ENCODE measurements around the gene TFCP2L1. TPM values are rescaled to one million over a fixed set of nuclear protein-coding genes. Genes with fewer than 3 reads are reported as not detected.

TFCP2L1 gene
- total RNA-seq, 1 experiment from 2014 or later, result 2.4 TPM

DNA sequence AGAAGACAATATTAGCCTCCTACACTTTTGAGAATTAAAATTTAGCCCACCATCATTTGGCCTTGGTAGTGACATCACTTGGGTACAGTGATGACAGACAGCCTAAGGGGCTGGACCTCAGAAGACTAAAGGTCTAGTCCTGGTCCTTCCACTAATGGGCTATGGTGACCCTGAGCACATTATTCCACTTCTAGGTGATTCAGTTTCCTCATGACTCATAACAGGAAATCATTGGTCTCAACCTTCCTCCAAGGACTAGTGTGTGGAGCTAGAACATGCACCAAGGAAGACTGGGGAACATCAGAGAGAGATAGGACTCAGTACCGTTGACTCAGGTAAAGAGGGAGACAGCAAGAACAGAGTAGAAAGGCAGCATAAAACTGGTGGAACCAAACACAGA, 64.0 kb downstream of the TFCP2L1 start:
- H3K27ac ChIP-seq (ENCODE audit: low read length), result no peak overlapping the region
- POLR2A ChIA-PET (ENCODE audit: unreplicated experiment), result no interaction called here
- intact Hi-C loops (cut with micrococcal nuclease), result no loop called here
- no peaks in the 10 kb centered on the region for H3K4me1 ChIP-seq (ENCODE audit: insufficient read depth, low read length)
- no peak overlapping the region for H3K4me3 ChIP-seq (ENCODE audit: low read length)
- H3K9me2 ChIP-seq (replicated peaks; ENCODE audit: low read length), result no peaks in the 10 kb centered on the region
- no TSS peak for BruUV-seq (replicated peaks)
- ATAC-seq (peak; percentile 90), DNase-seq (peak; percentile 68)
- no peak for TF ChIP-seq EZH2phosphoT487 (IDR thresholded peaks at IDR 0.05; ENCODE audit: borderline replicate concordance, low read length)
- no peak for TF ChIP-seq CTCF (conservative IDR thresholded peaks at IDR 0.05; ENCODE audit: low read depth, low read length)
- no peak for TF ChIP-seq EZH2 (IDR thresholded peaks at IDR 0.05; ENCODE audit: low read length, unreplicated experiment)
- H3K9me3 ChIP-seq (ENCODE audit: low read length), result no peaks in the 10 kb centered on the region
- no peaks in the 10 kb centered on the region for H3K36me3 ChIP-seq (ENCODE audit: low read depth, low read length)
- H3F3A ChIP-seq (ENCODE audit: low read length, unreplicated experiment), result no peaks in the 10 kb centered on the region
- H4K20me1 ChIP-seq (ENCODE audit: low read length), result no peaks in the 10 kb centered on the region
- H3K27me3 ChIP-seq (ENCODE audit: low read length), result no peaks in the 10 kb centered on the region
- H3K4me2 ChIP-seq (ENCODE audit: low read length), result no peak overlapping the region
- CTCF ChIA-PET, result interaction anchor here (0.7 kb wide), 1 partner anchor 93 kb away, joined by 6 read pairs; no protein-coding TSS in a partner anchor
- no peak overlapping the region for H2AFZ ChIP-seq (ENCODE audit: low read length)
- no peak overlapping the region for H3K9ac ChIP-seq (ENCODE audit: low read length)
- no peaks in the 10 kb centered on the region for H3K79me2 ChIP-seq (ENCODE audit: low read length)

- Histone ChIP-seq H3K27ac (ENCODE audit: low read length) (no peak overlapping the region), H4K20me1 (ENCODE audit: low read length) (no peaks in the 10 kb centered on the region), H3K27me3 (ENCODE audit: low read length) (no peaks in the 10 kb centered on the region), H3K4me3 (ENCODE audit: low read length) (no peak overlapping the region), H3K9me3 (ENCODE audit: low read length) (no peaks in the 10 kb centered on the region), H3K4me2 (ENCODE audit: low read length) (no peak overlapping the region), H3K9ac (ENCODE audit: low read length) (no peak overlapping the region), H3K9me2 (replicated peaks; ENCODE audit: low read length) (no peaks in the 10 kb centered on the region), H3K36me3 (ENCODE audit: low read depth, low read length) (no peaks in the 10 kb centered on the region), H2AFZ (ENCODE audit: low read length) (no peak overlapping the region), H3K4me1 (ENCODE audit: insufficient read depth, low read length) (no peaks in the 10 kb centered on the region), H3K79me2 (ENCODE audit: low read length) (no peaks in the 10 kb centered on the region), H3F3A (ENCODE audit: low read length, unreplicated experiment) (no peaks in the 10 kb centered on the region)
- no TSS peak for BruUV-seq (replicated peaks)
- POLR2A ChIA-PET (ENCODE audit: unreplicated experiment), result no interaction called here
- ATAC-seq (no peak), DNase-seq (no peak)
- intact Hi-C loops (cut with micrococcal nuclease), result no loop called here
- CTCF ChIA-PET, result no interaction called here
- TF ChIP-seq CTCF (conservative IDR thresholded peaks at IDR 0.05; ENCODE audit: low read depth, low read length) (no peak), EZH2 (IDR thresholded peaks at IDR 0.05; ENCODE audit: low read length, unreplicated experiment) (no peak), EZH2phosphoT487 (IDR thresholded peaks at IDR 0.05; ENCODE audit: borderline replicate concordance, low read length) (no peak)
Measured at GRCh38 chr2:121219866-121220265, 65.1 kb downstream of the TFCP2L1 start.

- intact Hi-C loops (cut with micrococcal nuclease), result no loop called here
- CTCF ChIA-PET, result no interaction called here
- H3K36me3 ChIP-seq (ENCODE audit: low read depth, low read length), result no peaks in the 10 kb centered on the region
Measured at GRCh38 chr2:121218386-121218938, 66.5 kb downstream of the TFCP2L1 start.

More at GRCh38 chr2:121218386-121218938, 66.5 kb downstream of the TFCP2L1 start:
- Histone ChIP-seq H3K27ac (ENCODE audit: low read length) (no peak overlapping the region), H3K9me2 (replicated peaks; ENCODE audit: low read length) (no peaks in the 10 kb centered on the region), H4K20me1 (ENCODE audit: low read length) (no peaks in the 10 kb centered on the region), H3K9me3 (ENCODE audit: low read length) (no peaks in the 10 kb centered on the region), H2AFZ (ENCODE audit: low read length) (no peak overlapping the region), H3K79me2 (ENCODE audit: low read length) (no peaks in the 10 kb centered on the region), H3K9ac (ENCODE audit: low read length) (no peak overlapping the region), H3K4me1 (ENCODE audit: insufficient read depth, low read length) (no peaks in the 10 kb centered on the region), H3F3A (ENCODE audit: low read length, unreplicated experiment) (no peaks in the 10 kb centered on the region), H3K27me3 (ENCODE audit: low read length) (no peaks in the 10 kb centered on the region), H3K4me2 (ENCODE audit: low read length) (no peak overlapping the region), H3K4me3 (ENCODE audit: low read length) (no peak overlapping the region)
- TF ChIP-seq CTCF (conservative IDR thresholded peaks at IDR 0.05; ENCODE audit: low read depth, low read length) (no peak), EZH2 (IDR thresholded peaks at IDR 0.05; ENCODE audit: low read length, unreplicated experiment) (no peak), EZH2phosphoT487 (IDR thresholded peaks at IDR 0.05; ENCODE audit: borderline replicate concordance, low read length) (no peak)
- BruUV-seq (replicated peaks), result no TSS peak
- POLR2A ChIA-PET (ENCODE audit: unreplicated experiment), result interaction anchor here (0.7 kb wide), 1 partner anchor 76 kb away, joined by 4 read pairs; no protein-coding TSS in a partner anchor
- no peak for ATAC-seq
- DNase-seq, result no peak
